Neural crest cell (in vitro differentiated cells): ENCODE data around the gene CABLES2. TPM values are rescaled to one million over a fixed set of nuclear protein-coding genes. Genes with fewer than 3 reads are reported as not detected.

Source experiments
- DNase-seq: peaks from one replicate; pipeline ENCODE4 v3.0.0; 2021; ENCODE audit warnings: low read depth, mixed read lengths, low spot score
- H3K27ac Mint-ChIP-seq: one replicate; pipeline ENCODE4 v1.8.0; 2021; ENCODE audit warnings: mild to moderate bottlenecking, mixed read lengths; ENCODE audit not compliant: unreplicated experiment
- H3K27me3 Mint-ChIP-seq: 2 replicates; pipeline ENCODE4 v1.8.0; 2021; ENCODE audit warnings: low read depth, mild to moderate bottlenecking, mixed read lengths
- H3K36me3 Mint-ChIP-seq: 2 replicates; pipeline ENCODE4 v1.8.0; 2021; ENCODE audit warnings: low read depth, mild to moderate bottlenecking, mixed read lengths
- H3K4me1 Mint-ChIP-seq: 2 replicates; pipeline ENCODE4 v1.8.0; 2021; ENCODE audit warnings: mixed read lengths
- H3K4me3 Mint-ChIP-seq: one replicate; pipeline ENCODE4 v1.8.0; 2021; ENCODE audit warnings: mild to moderate bottlenecking, mixed read lengths
- H3K9me3 Mint-ChIP-seq: 2 replicates; pipeline ENCODE4 v1.8.0; 2021; ENCODE audit warnings: mixed read lengths
- total RNA-seq: library from RNA; stranded (reverse); gene quantifications from 2 replicates; pipeline ENCODE4 v1.2.1, GENCODE V29; 2021
- TF ChIP-seq, protein P1 (sequence below): fragments of 200-600 bp; sonication (generic); conservative IDR thresholded peaks from 2 replicates; pipeline ENCODE4 v1.5.0; 2021; ENCODE audit warnings: antibody characterized with exemption, mild to moderate bottlenecking

Gene CABLES2
- total RNA-seq, 1 donor from 2014 or later: 26.6 TPM

DNA sequence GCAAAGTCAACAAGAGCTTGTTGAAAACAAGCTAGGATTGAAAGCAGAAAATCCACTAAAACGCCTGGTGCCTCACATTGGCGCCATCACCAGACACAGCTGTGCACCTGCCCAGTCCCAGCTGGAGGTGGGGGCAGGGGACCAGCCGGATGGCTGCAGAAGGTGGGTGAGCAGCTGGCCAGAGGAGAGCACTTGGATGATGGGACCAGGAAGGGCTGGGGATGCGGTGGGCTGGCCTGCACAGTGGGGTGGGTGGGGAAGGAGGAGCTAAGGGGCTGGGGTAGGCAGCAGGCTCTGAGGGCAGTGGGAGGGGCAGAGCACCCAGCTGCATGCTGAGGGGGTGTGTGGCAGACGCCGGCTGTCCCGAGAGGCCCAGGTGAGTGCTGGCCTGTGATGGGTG is 7.1 kb downstream of the CABLES2 start:
- TF ChIP-seq, protein P1, sequence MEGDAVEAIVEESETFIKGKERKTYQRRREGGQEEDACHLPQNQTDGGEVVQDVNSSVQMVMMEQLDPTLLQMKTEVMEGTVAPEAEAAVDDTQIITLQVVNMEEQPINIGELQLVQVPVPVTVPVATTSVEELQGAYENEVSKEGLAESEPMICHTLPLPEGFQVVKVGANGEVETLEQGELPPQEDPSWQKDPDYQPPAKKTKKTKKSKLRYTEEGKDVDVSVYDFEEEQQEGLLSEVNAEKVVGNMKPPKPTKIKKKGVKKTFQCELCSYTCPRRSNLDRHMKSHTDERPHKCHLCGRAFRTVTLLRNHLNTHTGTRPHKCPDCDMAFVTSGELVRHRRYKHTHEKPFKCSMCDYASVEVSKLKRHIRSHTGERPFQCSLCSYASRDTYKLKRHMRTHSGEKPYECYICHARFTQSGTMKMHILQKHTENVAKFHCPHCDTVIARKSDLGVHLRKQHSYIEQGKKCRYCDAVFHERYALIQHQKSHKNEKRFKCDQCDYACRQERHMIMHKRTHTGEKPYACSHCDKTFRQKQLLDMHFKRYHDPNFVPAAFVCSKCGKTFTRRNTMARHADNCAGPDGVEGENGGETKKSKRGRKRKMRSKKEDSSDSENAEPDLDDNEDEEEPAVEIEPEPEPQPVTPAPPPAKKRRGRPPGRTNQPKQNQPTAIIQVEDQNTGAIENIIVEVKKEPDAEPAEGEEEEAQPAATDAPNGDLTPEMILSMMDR: no peak
- H3K36me3 Mint-ChIP-seq: peaks cover 12% of the 10 kb centered on the region
- H3K4me1 Mint-ChIP-seq: peaks cover under 1% of the 10 kb centered on the region
- no peak overlapping the region for H3K27ac Mint-ChIP-seq
- no peaks in the 10 kb centered on the region for H3K27me3 Mint-ChIP-seq
- DNase-seq: no peak
- no peak overlapping the region for H3K4me3 Mint-ChIP-seq
- H3K9me3 Mint-ChIP-seq: no peaks in the 10 kb centered on the region

DNA sequence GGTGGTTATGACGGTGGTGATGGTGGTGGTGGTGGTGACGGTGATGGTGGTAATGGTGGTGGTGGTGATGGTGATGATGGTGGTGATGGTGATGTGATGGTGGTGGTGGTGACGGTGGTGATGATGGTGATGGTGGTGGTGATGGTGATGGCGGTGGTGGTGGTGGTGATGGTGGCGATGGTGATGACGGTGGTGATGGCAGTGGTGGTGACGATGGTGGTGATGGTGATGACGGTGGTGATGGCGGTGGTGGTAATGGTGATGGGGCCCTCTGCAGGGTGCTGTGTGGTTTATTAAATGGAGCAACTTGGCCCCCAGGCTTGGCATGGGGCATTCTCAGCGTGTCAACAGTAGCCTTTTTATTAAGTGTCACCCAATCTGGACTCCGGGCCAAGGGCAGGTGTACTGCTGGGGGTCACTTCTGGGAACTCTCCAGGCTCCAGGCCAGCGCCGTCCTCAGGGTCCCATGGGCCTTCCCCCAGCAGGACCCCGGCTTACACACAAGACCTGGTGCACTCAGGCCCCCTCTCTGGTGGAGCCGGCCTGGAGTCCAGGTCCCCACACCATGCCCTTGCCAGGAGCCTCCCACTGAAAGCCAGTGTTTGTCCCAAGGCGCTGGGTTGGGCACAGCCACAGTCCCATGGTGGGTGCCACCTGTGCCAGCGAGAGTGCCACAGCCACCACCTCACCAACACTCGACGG is 8.8 kb downstream of the CABLES2 start:
- no peaks in the 10 kb centered on the region for H3K27me3 Mint-ChIP-seq
- no peaks in the 10 kb centered on the region for H3K4me1 Mint-ChIP-seq
- no peaks in the 10 kb centered on the region for H3K9me3 Mint-ChIP-seq
- no peak for DNase-seq
- H3K4me3 Mint-ChIP-seq: no peak overlapping the region
- TF ChIP-seq, protein P1: no peak
- peaks cover 12% of the 10 kb centered on the region for H3K36me3 Mint-ChIP-seq
- no peak overlapping the region for H3K27ac Mint-ChIP-seq

DNA sequence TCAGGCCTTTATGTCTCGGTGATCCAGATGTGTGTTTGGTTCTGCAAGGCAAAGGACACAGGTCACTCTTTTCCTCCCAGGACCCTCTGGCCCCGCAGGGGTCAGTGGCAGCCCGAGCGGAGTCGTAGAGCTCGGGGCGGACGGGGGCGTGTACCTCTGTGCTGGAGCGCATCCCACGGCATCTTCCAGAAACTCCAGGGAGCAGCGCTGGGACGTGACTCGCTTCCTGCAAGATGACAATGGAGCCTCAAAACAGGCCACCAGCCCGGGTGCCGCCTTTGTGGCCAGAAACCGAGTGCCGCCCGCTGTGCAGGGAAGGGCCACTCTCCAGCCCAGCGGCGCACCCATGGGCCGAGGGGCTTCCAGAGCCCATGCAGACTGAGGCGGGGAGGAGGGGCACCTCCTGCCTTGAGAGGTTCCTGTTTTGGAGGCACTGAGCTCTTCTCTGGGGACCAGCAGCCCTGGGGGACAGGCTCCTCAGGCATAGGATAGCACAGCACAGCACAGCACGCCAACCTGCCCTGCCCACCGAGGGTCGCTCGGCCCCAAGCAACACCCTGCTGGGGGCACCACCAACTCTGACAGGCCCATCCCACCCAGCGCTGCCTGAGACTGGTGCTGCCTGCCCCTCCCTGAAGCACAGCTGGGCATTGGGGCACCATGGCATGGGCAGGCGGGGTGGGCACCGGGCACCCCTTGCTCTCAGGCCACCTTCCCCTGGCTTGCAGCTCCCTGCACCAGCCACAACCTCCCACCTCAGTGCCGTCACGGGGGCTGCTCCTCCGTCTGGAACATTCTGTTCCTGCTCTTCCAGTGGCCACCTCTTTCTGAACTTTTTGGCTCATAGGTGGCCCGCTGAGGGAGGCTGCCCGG is 10.5 kb downstream of the CABLES2 start:
- no peak for DNase-seq
- no peaks in the 10 kb centered on the region for H3K4me1 Mint-ChIP-seq
- H3K27ac Mint-ChIP-seq: no peak overlapping the region
- no peak overlapping the region for H3K4me3 Mint-ChIP-seq
- TF ChIP-seq, protein P1: no peak
- no peaks in the 10 kb centered on the region for H3K27me3 Mint-ChIP-seq
- H3K9me3 Mint-ChIP-seq: no peaks in the 10 kb centered on the region
- H3K36me3 Mint-ChIP-seq: peaks cover 12% of the 10 kb centered on the region

DNA sequence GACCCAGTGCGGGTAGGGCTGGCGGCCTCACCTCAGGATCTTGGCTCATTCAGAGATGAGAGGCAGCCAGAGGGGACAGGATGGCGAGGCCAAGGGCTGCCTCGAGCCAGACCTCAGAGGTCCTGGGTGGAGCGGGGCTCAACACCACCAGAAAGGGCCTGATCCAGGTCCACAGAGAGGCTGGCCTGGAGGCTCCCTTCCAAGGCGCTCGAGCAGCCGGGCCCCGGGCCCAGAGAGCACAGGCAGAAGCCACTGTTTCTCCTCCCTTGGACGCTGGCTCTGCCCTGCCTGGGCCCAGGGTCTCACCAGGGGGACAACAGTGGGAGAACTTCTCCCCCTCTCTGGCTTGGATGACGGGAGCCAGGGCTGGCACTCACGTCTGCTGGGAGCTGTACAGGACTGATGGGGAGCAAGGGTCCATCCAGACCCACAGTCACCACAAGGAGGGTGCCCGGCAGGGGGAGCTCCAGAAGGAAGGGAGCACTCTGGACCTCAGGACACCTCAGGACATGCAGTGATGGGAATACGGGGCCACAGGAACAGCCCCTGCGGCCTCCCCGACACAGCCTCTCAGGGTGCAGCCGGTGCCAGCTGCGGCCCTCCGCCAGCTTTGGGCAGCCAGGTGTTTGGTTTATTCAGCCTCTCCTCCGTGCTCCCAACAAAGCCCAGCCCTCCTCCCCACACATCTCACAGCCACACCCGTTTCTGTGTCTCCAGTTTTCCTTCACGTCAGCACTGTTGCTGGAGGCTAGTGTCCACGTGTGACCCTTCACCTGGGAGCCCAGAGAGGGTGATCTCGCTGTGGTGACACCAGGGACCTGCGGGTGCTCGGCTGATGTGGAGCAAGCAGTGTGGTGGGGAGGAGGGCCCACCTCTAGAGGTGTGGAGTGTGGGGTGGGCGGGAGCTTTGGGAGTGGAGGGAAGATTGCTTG is 11.5 kb downstream of the CABLES2 start:
- Mint-ChIP-seq H3K36me3 (peaks cover 9% of the 10 kb centered on the region), H3K9me3 (no peaks in the 10 kb centered on the region), H3K27ac (no peak overlapping the region), H3K4me1 (no peaks in the 10 kb centered on the region), H3K4me3 (peak overlapping the region; percentile 73), H3K27me3 (no peaks in the 10 kb centered on the region)
- TF ChIP-seq, protein P1: no peak
- DNase-seq: no peak
